ENCODE data around the gene TEX28.

GRCh38 chrX:154329294-154329693, 34.4 kb upstream of the TEX28 start:
- no peak for TF ChIP-seq PBX3 (IDR thresholded peaks at IDR 0.05)
- TF ChIP-seq CTCF (IDR thresholded peaks at IDR 0.05), result no peak
- no peak for TF ChIP-seq USF2 (IDR thresholded peaks at IDR 0.05)
- no peak for TF ChIP-seq NPAS2 (CRISPR knock-in tag; IDR thresholded peaks at IDR 0.05; ENCODE audit: borderline replicate concordance)
